Embryonic facial prominence (tissue), 1 donor: ENCODE results near the gene TMEM164.
"Not testable (repeated sequence)": the region's sequence is repeated elsewhere in the genome, so short reads cannot be mapped to it uniquely, and the experiment has no call there.

Source experiments
- DNase-seq: peaks from one replicate; pipeline ENCODE4 v3.0.0-alpha.2; 2016; ENCODE audit errors: extremely low spot score

The TMEM164 gene

GRCh38 chrX:110132450-110133114 lies 129.7 kb downstream of the TMEM164 start:
- DNase-seq = no peak

DNA sequence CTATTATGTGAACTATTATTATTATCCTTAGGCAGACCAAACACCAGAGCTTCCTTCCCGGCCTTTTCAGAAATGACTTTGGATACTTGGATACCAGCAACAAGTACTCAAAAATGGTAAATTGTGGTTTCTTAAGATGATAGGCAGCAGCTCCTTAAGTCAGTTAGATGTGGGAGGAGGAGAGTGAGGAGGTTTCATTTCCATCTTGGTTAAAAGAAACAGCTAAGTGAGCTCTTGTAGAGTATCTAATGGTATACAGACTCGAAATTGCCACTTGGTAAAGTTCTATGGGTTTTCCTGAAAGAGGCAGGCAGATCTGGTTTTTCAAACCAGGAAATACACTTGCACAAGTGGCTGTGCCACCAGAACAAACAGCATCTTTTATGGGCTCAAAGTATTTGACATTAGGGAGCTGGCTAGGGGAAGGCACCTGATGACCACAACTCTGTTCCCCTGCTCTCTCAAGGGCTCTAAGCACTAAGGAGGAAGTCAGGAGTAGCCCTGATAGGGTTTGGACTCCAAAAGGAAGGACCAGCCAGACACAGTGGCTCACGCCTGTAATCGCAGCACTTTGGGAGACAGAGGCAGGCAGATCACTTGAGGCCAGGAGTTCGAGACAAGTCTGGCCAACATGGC lies 130.9 kb downstream of the TMEM164 start:
- no peak for DNase-seq

GRCh38 chrX:110135618-110136017 lies 132.7 kb downstream of the TMEM164 start:
- no peak for DNase-seq

- no peak for DNase-seq
Observed at GRCh38 chrX:110136136-110136535, 133.2 kb downstream of the TMEM164 start.

DNA sequence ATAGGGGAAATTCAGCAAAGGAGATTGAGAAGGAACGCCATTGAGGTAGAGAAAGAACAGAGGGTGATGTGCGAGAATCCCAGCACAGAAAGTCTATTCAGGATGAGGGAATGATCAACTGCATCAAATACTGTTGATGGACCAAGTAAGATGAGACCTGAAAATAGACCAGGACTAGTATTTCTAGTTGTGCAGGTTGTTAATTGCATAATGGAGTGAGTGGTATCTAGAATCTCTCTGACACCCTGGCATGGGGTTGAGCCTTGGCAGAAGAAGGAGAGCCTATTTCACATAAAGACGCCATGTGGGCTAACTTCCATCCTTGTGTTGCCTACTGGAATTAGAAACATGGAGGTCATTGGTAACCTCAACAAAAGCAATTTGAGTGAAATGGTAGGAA lies 135.6 kb downstream of the TMEM164 start:
- no peak for DNase-seq

- DNase-seq = no peak
Observed at GRCh38 chrX:110139172-110139571, 136.3 kb downstream of the TMEM164 start.

DNA sequence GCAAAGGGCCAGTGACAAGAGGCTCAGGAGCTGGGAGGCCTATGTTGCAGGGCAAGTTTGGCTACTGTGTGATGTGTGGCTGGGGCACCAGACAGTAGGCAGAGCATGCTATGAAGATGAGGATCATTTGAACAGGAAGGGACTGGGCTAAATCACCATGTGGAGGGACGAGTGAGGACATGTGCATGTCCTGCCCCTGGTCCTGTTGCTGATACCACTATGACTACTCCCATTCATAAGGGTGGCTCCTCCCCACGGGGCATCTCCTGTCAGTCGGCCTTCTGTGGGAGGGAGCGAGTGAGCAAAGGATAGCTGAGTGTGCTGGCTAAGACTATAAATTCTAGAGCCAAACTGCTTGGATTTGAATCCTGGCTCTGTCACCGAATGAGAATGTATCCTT lies 139.2 kb downstream of the TMEM164 start:
- no peak for DNase-seq

DNA sequence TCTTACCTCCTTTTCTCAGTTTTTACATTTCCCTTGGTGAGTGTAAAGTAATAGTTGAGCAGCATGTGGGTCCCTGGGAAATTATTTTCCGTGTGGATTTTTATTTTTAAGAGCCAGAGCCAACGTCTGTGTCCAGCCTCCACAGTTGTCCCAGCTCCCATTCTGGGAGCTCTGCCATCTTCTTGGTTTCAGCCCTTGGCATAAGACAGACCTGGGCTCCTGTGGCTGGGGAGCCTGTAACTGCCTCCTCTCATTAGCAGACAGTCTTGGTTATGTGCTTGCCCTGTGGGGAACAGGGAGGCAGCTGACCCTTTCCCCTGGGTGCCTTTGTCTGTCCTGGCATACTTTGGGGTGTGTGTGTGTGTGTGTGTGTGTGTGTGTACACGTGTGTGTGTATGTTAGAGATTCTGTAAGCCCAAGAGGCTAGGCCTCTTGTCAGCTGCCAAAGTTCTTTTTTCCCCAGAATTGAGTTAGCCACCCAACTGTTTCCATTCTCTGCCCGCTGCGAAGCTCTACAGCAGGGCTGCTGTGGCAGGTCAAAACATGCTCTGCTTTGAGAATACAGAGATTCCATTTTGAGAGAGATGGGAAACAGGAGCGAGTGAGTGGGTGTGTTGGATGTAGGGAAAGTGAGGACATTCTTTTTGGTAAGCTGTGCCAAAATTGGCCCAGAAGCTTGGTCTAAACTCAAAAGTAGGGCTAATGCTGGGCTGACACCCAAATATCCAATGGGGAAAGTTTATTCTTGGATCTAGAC lies 140.7 kb downstream of the TMEM164 start:
- DNase-seq = no peak

GRCh38 chrX:110145311-110145710 lies 142.4 kb downstream of the TMEM164 start:
- DNase-seq = no peak

GRCh38 chrX:110145854-110146253 lies 142.9 kb downstream of the TMEM164 start:
- DNase-seq = no peak

DNA sequence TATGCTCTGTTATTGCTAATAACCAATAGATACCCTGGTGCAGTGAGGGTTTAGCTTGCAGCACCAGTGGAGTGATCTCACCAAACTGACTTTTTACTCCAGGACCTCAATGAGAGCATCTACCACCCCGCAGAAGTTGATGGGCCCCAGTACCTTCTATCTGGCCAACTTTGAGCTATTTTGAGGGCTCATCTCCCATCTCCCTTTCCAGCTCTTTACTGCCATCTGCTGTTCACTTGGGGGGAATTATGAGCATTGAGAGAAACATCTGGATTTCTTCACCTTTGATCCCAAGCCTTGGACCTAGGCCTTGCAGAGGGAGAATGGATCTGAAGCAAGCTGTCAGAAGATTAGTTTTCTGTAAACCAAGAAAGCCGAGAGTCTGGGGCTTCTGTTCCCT lies 143.6 kb downstream of the TMEM164 start:
- no peak for DNase-seq

GRCh38 chrX:110153244-110153643 lies 150.3 kb downstream of the TMEM164 start:
- DNase-seq = no peak

- DNase-seq = no peak
Observed at GRCh38 chrX:110153896-110154295, 151.0 kb downstream of the TMEM164 start.

DNA sequence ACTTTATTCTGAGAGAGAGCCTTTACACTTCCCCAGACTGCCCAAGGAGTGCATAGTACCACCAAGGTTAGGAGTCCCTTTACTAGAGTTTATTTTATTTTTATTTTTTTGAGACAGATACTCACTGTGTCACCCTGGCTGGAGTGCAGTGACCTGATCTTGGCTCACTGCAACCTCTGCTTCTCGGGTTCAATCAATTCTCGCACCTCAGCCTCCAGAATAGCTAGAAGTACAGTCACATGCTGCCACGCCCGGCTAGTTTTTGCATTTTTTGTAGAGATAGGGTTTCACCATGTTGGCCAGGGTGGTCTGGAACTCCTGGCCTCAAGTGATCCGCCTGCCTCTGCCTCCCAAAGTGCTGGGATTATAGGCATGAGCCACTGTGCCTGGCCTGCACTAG lies 151.4 kb downstream of the TMEM164 start:
- not testable (repeated sequence) for DNase-seq

DNA sequence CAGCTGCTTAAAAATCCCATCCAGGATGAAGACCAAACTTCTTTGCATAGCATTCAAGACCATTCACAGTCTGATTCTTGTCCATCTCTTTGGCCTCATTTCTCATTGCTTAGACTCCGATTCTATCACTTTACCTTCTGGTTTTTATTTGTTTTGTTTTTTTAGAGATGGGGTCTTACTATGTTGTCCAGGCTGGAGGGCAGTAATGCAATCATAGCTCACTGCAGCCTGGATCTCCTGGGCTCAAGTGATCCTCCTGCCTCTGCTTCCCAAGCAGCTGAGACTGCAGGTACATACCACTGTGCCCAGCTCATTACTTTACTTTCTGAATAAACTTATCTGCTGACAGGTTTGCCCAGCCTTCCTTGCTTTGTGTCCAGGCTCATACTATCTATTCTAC lies 152.8 kb downstream of the TMEM164 start:
- no peak for DNase-seq

GRCh38 chrX:110156167-110156754 lies 153.3 kb downstream of the TMEM164 start:
- DNase-seq = no peak

GRCh38 chrX:110157444-110157843 lies 154.5 kb downstream of the TMEM164 start:
- no peak for DNase-seq

GRCh38 chrX:110159235-110159634 lies 156.3 kb downstream of the TMEM164 start:
- no peak for DNase-seq

- DNase-seq = no peak
Observed at GRCh38 chrX:110159865-110160264, 157.0 kb downstream of the TMEM164 start.

DNA sequence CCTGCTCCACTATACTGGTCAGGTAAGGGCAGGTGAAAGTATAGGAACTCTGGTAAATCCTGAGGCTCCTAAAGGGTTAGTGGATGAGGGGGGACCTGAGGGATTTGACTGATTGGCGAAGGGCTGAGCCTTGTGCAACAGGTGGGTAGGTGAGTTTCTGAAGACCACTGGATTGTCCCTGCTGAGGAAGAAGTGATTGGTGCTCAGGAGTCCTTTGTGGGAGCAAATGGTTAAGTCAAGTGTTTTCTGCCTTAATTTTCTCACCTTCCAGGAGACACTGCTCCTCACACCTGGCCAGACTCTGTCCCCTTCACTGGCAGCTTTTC lies 158.4 kb downstream of the TMEM164 start:
- no peak for DNase-seq

GRCh38 chrX:110162131-110162530 lies 159.2 kb downstream of the TMEM164 start:
- no peak for DNase-seq

DNA sequence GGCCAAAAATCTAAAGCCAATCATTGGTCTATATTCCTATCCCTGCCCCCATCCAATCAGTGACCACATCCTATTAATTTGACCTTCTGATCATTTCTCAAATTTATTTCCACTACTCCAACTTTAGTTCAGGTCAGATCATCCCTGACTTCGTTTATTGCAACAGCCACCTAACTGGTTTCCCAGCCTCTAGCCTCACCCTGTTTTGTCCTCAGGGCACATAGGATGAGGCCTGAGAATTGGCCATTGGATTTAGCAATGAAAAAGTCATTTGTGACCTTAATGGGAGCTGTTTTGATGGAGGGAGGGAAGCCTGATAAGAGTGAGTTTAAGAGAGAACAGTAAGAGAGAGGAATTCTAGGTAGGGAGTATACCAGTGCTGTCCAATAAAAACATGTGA lies 160.0 kb downstream of the TMEM164 start:
- DNase-seq = no peak

GRCh38 chrX:110163488-110163887 lies 160.6 kb downstream of the TMEM164 start:
- no peak for DNase-seq
